GM12878 (cell line): ENCODE results near the gene SSUH2. TPM values are rescaled to one million over a fixed set of nuclear protein-coding genes. Genes with fewer than 3 reads are reported as not detected.
A peak's percentile ranks its signal among the peaks of the same experiment; 100 is the strongest.

Source experiments
- ATAC-seq: fragments of 200-7000 bp; cut with Tn5 transposase; 3 replicates; pipeline ENCODE4 v1.9.1; 2020; ENCODE audit warnings: mild to moderate bottlenecking, moderate library complexity
- BruUV-seq: library from RNA; stranded (reverse); fragments of 400-500 nt; replicated peaks from 2 replicates; lab custom pipeline; 2021; lab: Mats Ljungman, UMichigan
- CTCF ChIA-PET: fragments of 300-600 bp; sonication (Branson Sonifier 250); formaldehyde crosslinking; extraction: SDS; loops from one replicate; lab custom pipeline; 2021; ENCODE audit warnings: inconsistent platforms; lab: Yijun Ruan, JAX
- POLR2A ChIA-PET: fragments of 350-600 bp; formaldehyde crosslinking; extraction: SDS; loops from one replicate; lab custom pipeline; 2021; ENCODE audit warnings: inconsistent platforms; lab: Charles Lee
- RAD21 ChIA-PET: fragments of 300-600 bp; sonication (Branson Sonifier 250); formaldehyde crosslinking; loops from one replicate; lab custom pipeline; 2023; ENCODE audit warnings: antibody characterized with exemption; ENCODE audit not compliant: unreplicated experiment; lab: Charles Lee
- SMC1A ChIA-PET: fragments of 300-600 bp; sonication (Branson Sonifier 250); formaldehyde crosslinking; loops from one replicate; lab custom pipeline; 2023; ENCODE audit not compliant: unreplicated experiment, uncharacterized antibody; lab: Charles Lee
- DNase-seq: peaks from one replicate; pipeline ENCODE4 v3.0.0-alpha.2; 2011; ENCODE audit warnings: low read depth, low spot score
- FAIRE-seq: peaks from 3 replicates; lab custom pipeline; 2011; peaks lifted over from hg19 to GRCh38; lab: Jason Lieb, UNC
- H2AFZ ChIP-seq: 2 replicates; pipeline ENCODE4 v1.6.0; 2011; ENCODE audit warnings: low read depth, low read length, control low read depth; ENCODE audit not compliant: control insufficient read depth
- H3K27ac ChIP-seq: 2 replicates; pipeline ENCODE4 v1.5.1; 2011; ENCODE audit warnings: control low read depth; ENCODE audit not compliant: control insufficient read depth, insufficient read depth
- H3K27me3 ChIP-seq, 2 experiments: replicated peaks in 1 of 2; 2 replicates each; pipeline versions ENCODE4 v1.6.0 to v1.6.1; 2011; ENCODE audit warnings: low read length in 1 of 2; ENCODE audit not compliant: control insufficient read depth in 2 of 2, insufficient read depth in 2 of 2
- H3K36me3 ChIP-seq, 2 experiments: 2 replicates each; pipeline ENCODE4 v1.5.1; 2011; ENCODE audit warnings: low read length in 1 of 2; ENCODE audit not compliant: control insufficient read depth in 2 of 2, insufficient read depth in 2 of 2
- H3K4me1 ChIP-seq: 2 replicates; pipeline ENCODE4 v1.6.1; 2011; ENCODE audit warnings: mild to moderate bottlenecking, low read length, moderate library complexity, mixed read lengths; ENCODE audit not compliant: control insufficient read depth, insufficient read depth
- H3K4me2 ChIP-seq: 2 replicates; pipeline ENCODE4 v1.6.0; 2011; ENCODE audit warnings: control low read depth; ENCODE audit not compliant: control insufficient read depth, insufficient read depth
- H3K4me3 ChIP-seq: fragments of 200-600 bp; sonication (generic); 2 replicates; pipeline ENCODE4 v1.5.1; 2016
- H3K79me2 ChIP-seq: 2 replicates; pipeline ENCODE4 v1.6.0; 2011; ENCODE audit warnings: low read length; ENCODE audit not compliant: control insufficient read depth, insufficient read depth
- H3K9ac ChIP-seq: 2 replicates; pipeline ENCODE4 v1.8.0; 2011; ENCODE audit warnings: low read length, control low read depth, mixed read lengths; ENCODE audit not compliant: control insufficient read depth, insufficient read depth
- H3K9me3 ChIP-seq: replicated peaks from 3 replicates; pipeline ENCODE4 v1.5.1; 2011; ENCODE audit warnings: mild to moderate bottlenecking, low read length; ENCODE audit not compliant: control insufficient read depth, insufficient read depth
- H4K20me1 ChIP-seq: 2 replicates; pipeline ENCODE4 v1.6.0; 2011; ENCODE audit not compliant: control insufficient read depth, insufficient read depth
- ESRRA ChIP-seq: IDR thresholded peaks from 2 replicates; pipeline ENCODE4 v1.6.1; 2012; ENCODE audit warnings: mild to moderate bottlenecking, low read length, improper control_type of control experiment
- ETV6 ChIP-seq, 2 experiments: fragments of 450-650 bp in 1 of 2; IDR thresholded peaks in 1 of 2; conservative IDR thresholded peaks in 1 of 2; 2 replicates each; pipeline ENCODE4 v1.6.1; 2014; ENCODE audit warnings: antibody characterized with exemption in 1 of 2, borderline replicate concordance in 1 of 2, low read depth in 1 of 2, mild to moderate bottlenecking in 1 of 2, moderate library complexity in 1 of 2
- IKZF2 ChIP-seq, 2 experiments: fragments of 450-650 bp; IDR thresholded peaks; 2 replicates each; pipeline ENCODE4 v1.6.1; 2017; ENCODE audit warnings: mild to moderate bottlenecking in 2 of 2, moderate library complexity in 2 of 2
- JUNB ChIP-seq: IDR thresholded peaks from 2 replicates; pipeline ENCODE4 v1.6.1; 2016; ENCODE audit warnings: antibody characterized with exemption, mild to moderate bottlenecking
- JUND ChIP-seq: IDR thresholded peaks from 2 replicates; pipeline ENCODE4 v1.6.1; 2012; ENCODE audit warnings: low read depth, mild to moderate bottlenecking, low read length, improper control_type of control experiment, moderate library complexity
- KDM1A ChIP-seq: fragments of 200-600 bp; sonication (generic); IDR thresholded peaks from 2 replicates; pipeline ENCODE4 v1.6.1; 2016; ENCODE audit warnings: borderline replicate concordance
- LARP7 ChIP-seq: fragments of 450-650 bp; IDR thresholded peaks from 2 replicates; pipeline ENCODE4 v1.6.1; 2017; ENCODE audit warnings: mild to moderate bottlenecking
- NFIC ChIP-seq: IDR thresholded peaks from 2 replicates; pipeline ENCODE4 v1.6.1; 2012; ENCODE audit warnings: low read depth, mild to moderate bottlenecking, inconsistent platforms, low read length, moderate library complexity
- PAX5 ChIP-seq: IDR thresholded peaks from 2 replicates; pipeline ENCODE4 v1.6.1; 2011; ENCODE audit warnings: low read depth, low read length, borderline replicate concordance
- PAX8 ChIP-seq: fragments of 450-650 bp; IDR thresholded peaks from 2 replicates; pipeline ENCODE4 v1.6.1; 2017; ENCODE audit warnings: mild to moderate bottlenecking, moderate library complexity
- POLR2AphosphoS5 ChIP-seq: IDR thresholded peaks from 2 replicates; pipeline ENCODE4 v1.6.1; 2011; ENCODE audit warnings: mild to moderate bottlenecking, low read length, inconsistent platforms
- RAD21 ChIP-seq: IDR thresholded peaks from 2 replicates; pipeline ENCODE4 v1.6.1; 2011; ENCODE audit warnings: mild to moderate bottlenecking, low read depth, low read length, moderate library complexity; ENCODE audit not compliant: insufficient read depth
- RAD51 ChIP-seq: fragments of 450-650 bp; IDR thresholded peaks from 2 replicates; pipeline ENCODE4 v1.6.1; 2016; ENCODE audit warnings: moderate library complexity, mild to moderate bottlenecking, inconsistent platforms
- SIN3A ChIP-seq: IDR thresholded peaks from 2 replicates; pipeline ENCODE4 v1.6.1; 2012; ENCODE audit warnings: low read depth, low read length, improper control_type of control experiment
- SUPT20H ChIP-seq: IDR thresholded peaks from 2 replicates; pipeline ENCODE4 v1.6.1; 2011; ENCODE audit warnings: low read depth, mild to moderate bottlenecking, low read length, moderate library complexity, borderline replicate concordance; ENCODE audit not compliant: control insufficient read depth
- WGBS: methylation state at CpG from one replicate; pipeline ENCODE4 v1.1.6; 2016; ENCODE audit warnings: low lambda C conversion rate; ENCODE audit not compliant: insufficient replicate concordance, insufficient coverage; ENCODE audit errors: missing lambda C conversion rate; 5-methylcytosine and 5-hydroxymethylcytosine counted together
- in situ Hi-C: fragments of 300-500 bp; cut with MboI; formaldehyde crosslinking; loops from 9 replicates; pipeline ENCODE4 v1.14.3; 2018; ENCODE audit warnings: mixed read lengths
- intact Hi-C: fragments of 100-400 bp; cut with micrococcal nuclease; formaldehyde crosslinking; loops from one replicate; pipeline ENCODE4 v1.14.2; 2022; ENCODE audit not compliant: unreplicated experiment
- polyA plus RNA-seq, 11 experiments: library from polyadenylated mRNA; depleted of rRNA in 4 of 11; unstranded in 6 of 11; stranded (reverse) in 5 of 11; fragments of >200 nt; fragmentation: Nextera tagmentation in 4 of 11; fragmentation: Illumina TruSeq in 1 of 11; extraction: Ambion mirVana in 4 of 11; extraction: Trizol in 1 of 11; gene quantifications; 1 replicate in 1 of 11; 2 replicates in 10 of 11; pipeline versions ENCODE4 v1.2.1 to v1.2.3, GENCODE V29; 2011 to 2016; ENCODE audit warnings: inconsistent platforms in 2 of 11, missing spikeins in 2 of 11, low read depth in 1 of 11
- total RNA-seq, 4 experiments: library from RNA; depleted of rRNA in 3 of 4; stranded (reverse); fragments of >200 nt in 3 of 4; fragmentation: Illumina TruSeq in 1 of 4; extraction: Trizol in 1 of 4; gene quantifications; 2 replicates each; pipeline versions ENCODE4 v1.2.1 to v1.2.3, GENCODE V29; 2013 to 2021
- TF ChIP-seq, protein P1 (sequence below): fragments of 450-650 bp; IDR thresholded peaks from 2 replicates; pipeline ENCODE4 v1.6.1; 2017; ENCODE audit warnings: mild to moderate bottlenecking, low read depth, inconsistent platforms; ENCODE audit not compliant: poor library complexity, severe bottlenecking
- TF ChIP-seq, protein P2 (sequence below): fragments of 450-650 bp; IDR thresholded peaks from 2 replicates; pipeline ENCODE4 v1.6.1; 2018; ENCODE audit warnings: borderline replicate concordance, mild to moderate bottlenecking; ENCODE audit not compliant: partially characterized antibody

Gene SSUH2
- total and polyA plus RNA-seq, 10 of the 15 experiments (the other 5 are each of a cell fraction or from before 2014, with no cell fraction given), result 0.09 to 0.26 TPM; not detected in 8

- RAD21 ChIA-PET, result interaction anchor here (0.7 to 1.3 kb wide), 4 partner anchors 12 to 77 kb away, joined by 3 to 4 read pairs (median 4); partner anchors contain the start of gene LMCD1
- 2% methylated on average over 5 of the region's 5 CpGs for WGBS
- Histone ChIP-seq H3K36me3 (no peaks in the 10 kb centered on the region), H4K20me1 (no peaks in the 10 kb centered on the region), H3K27ac (no peak overlapping the region), H3K9me3 (no peaks in the 10 kb centered on the region), H3K79me2 (no peaks in the 10 kb centered on the region), H3K9ac (no peak overlapping the region), H2AFZ (no peak overlapping the region), H3K4me3 (no peak overlapping the region), H3K27me3 (no peaks in the 10 kb centered on the region), H3K4me2 (0 out of 2 replicates have a peak overlapping the region, but pooled peaks have one; percentile 39), H3K4me1 (peaks cover 16% of the 10 kb centered on the region)
- no TSS peak for BruUV-seq
- CTCF ChIA-PET, result interaction anchor here (1.5 kb wide), 1 partner anchor 76 kb away, joined by 4 read pairs; no protein-coding TSS in a partner anchor
- ATAC-seq, result peak; percentile 98
- SMC1A ChIA-PET, result interaction anchor here (0.6 to 3.1 kb wide), 7 partner anchors 11 to 135 kb away, joined by 3 to 17 read pairs (median 4); partner anchors contain the start of gene LMCD1
- peak; percentile 51 for DNase-seq
- intact Hi-C loops (loop anchor here (2.0 kb wide), 1 partner anchor 74 kb away; no protein-coding TSS in a partner anchor), in situ Hi-C loops (no loop called here)
- POLR2A ChIA-PET, result interaction anchor here (0.6 to 1.6 kb wide), 3 partner anchors 38 to 78 kb away, joined by 3 to 7 read pairs (median 5); partner anchors contain the start of gene LMCD1
- FAIRE-seq, result peak; percentile 93
- TF ChIP-seq, protein P1, sequence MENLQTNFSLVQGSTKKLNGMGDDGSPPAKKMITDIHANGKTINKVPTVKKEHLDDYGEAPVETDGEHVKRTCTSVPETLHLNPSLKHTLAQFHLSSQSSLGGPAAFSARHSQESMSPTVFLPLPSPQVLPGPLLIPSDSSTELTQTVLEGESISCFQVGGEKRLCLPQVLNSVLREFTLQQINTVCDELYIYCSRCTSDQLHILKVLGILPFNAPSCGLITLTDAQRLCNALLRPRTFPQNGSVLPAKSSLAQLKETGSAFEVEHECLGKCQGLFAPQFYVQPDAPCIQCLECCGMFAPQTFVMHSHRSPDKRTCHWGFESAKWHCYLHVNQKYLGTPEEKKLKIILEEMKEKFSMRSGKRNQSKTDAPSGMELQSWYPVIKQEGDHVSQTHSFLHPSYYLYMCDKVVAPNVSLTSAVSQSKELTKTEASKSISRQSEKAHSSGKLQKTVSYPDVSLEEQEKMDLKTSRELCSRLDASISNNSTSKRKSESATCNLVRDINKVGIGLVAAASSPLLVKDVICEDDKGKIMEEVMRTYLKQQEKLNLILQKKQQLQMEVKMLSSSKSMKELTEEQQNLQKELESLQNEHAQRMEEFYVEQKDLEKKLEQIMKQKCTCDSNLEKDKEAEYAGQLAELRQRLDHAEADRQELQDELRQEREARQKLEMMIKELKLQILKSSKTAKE, result no peak
- TF ChIP-seq ETV6 (conservative IDR thresholded peaks at IDR 0.05 in 1 of 2, IDR thresholded peaks at IDR 0.05 in 1 of 2; ENCODE audit: borderline replicate concordance in 1 of 2, low read depth in 1 of 2), result peak in 1 of 2 experiments; percentile 83; a peak in 2 of 4 replicates
- no peak for TF ChIP-seq KDM1A
- no peak for TF ChIP-seq SIN3A
- TF ChIP-seq PAX8, result no peak
- TF ChIP-seq JUNB, result peak; percentile 80
- 0 out of 2 replicates have a peak, but pooled peaks have one; percentile 31 for TF ChIP-seq NFIC
- peak; percentile 90 to 91 for TF ChIP-seq IKZF2 (IDR thresholded peaks at IDR 0.05)
- no peak for TF ChIP-seq ESRRA
- TF ChIP-seq JUND, result 0 out of 2 replicates have a peak, but pooled peaks have one; percentile 38
- no peak for TF ChIP-seq POLR2AphosphoS5
- TF ChIP-seq RAD51, result no peak
- no peak for TF ChIP-seq SUPT20H
- TF ChIP-seq RAD21, result no peak
- peak; percentile 20; the same call in 1 of the 2 replicates for TF ChIP-seq PAX5
- no peak for TF ChIP-seq LARP7
- TF ChIP-seq, protein P2, sequence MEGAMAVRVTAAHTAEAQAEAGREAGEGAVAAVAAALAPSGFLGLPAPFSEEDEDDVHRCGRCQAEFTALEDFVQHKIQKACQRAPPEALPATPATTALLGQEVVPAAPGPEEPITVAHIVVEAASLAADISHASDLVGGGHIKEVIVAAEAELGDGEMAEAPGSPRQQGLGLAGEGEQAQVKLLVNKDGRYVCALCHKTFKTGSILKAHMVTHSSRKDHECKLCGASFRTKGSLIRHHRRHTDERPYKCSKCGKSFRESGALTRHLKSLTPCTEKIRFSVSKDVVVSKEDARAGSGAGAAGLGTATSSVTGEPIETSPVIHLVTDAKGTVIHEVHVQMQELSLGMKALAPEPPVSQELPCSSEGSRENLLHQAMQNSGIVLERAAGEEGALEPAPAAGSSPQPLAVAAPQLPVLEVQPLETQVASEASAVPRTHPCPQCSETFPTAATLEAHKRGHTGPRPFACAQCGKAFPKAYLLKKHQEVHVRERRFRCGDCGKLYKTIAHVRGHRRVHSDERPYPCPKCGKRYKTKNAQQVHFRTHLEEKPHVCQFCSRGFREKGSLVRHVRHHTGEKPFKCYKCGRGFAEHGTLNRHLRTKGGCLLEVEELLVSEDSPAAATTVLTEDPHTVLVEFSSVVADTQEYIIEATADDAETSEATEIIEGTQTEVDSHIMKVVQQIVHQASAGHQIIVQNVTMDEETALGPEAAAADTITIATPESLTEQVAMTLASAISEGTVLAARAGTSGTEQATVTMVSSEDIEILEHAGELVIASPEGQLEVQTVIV, result no peak
Measured at GRCh38 chr3:8579096-8579495, 65.5 kb downstream of the SSUH2 start.
